ENCODE data around the gene ITPR2. TPM values are rescaled to one million over a fixed set of nuclear protein-coding genes. Genes with fewer than 3 reads are reported as not detected.
"Not testable (repeated sequence)": the region's sequence is repeated elsewhere in the genome, so short reads cannot be mapped to it uniquely, and the experiment has no call there.

The ITPR2 gene
- total RNA-seq, 1 donor from 2014 or later: 16.7 TPM

- Mint-ChIP-seq H3K4me1 (peaks cover 50% of the 10 kb centered on the region), H3K4me3 (peak overlapping the region; percentile 59), H3K36me3 (ENCODE audit: low read depth) (peaks cover 21% of the 10 kb centered on the region), H3K9me3 (peaks cover 10% of the 10 kb centered on the region), H3K27ac (ENCODE audit: unreplicated experiment) (peak overlapping the region; percentile 90), H3K27me3 (ENCODE audit: low read depth) (no peaks in the 10 kb centered on the region)
- TF ChIP-seq CTCF (conservative IDR thresholded peaks at IDR 0.05): no peak
- DNase-seq (ENCODE audit: low read depth, low spot score): no peak
Measured at GRCh38 chr12:26786491-26786864, 46.5 kb downstream of the ITPR2 start.

DNA sequence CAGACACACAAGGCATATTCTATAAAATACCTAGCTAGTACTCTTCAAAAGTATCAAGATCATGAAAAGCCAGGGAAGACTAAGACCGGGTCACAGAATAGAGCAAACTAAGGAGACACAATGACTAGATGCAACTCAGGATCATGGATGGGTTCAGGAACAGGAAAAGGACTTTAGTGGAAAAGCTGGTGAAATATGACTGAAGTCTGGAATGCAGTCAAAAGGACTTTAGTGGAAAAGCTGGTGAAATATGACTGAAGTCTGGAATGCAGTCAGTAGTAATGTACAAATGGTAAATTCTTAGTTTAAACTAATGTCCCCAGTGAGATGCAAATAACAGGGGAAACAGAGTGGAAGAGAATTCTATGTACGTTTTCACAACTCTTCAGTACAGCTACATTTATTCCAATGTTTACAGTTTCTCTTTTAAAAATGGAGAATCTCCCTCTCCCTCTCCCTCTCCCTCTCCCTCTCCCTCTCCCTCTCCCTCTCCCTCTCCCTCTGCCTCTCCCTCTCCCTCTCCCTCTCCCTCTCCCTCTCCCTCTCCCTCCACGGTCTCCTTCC, 49.1 kb downstream of the ITPR2 start:
- H3K27ac Mint-ChIP-seq (ENCODE audit: unreplicated experiment): peak overlapping the region; percentile 58
- DNase-seq (ENCODE audit: low read depth, low spot score); H3K4me3 Mint-ChIP-seq; H3K27me3 Mint-ChIP-seq (ENCODE audit: low read depth): not testable (repeated sequence)
- peaks cover 32% of the 10 kb centered on the region for H3K36me3 Mint-ChIP-seq (ENCODE audit: low read depth)
- peaks cover 27% of the 10 kb centered on the region for H3K4me1 Mint-ChIP-seq
- peaks cover 20% of the 10 kb centered on the region for H3K9me3 Mint-ChIP-seq

GRCh38 chr12:26783131-26783526, 49.9 kb downstream of the ITPR2 start:
- no peak for DNase-seq (ENCODE audit: low read depth, low spot score)
- peaks cover 19% of the 10 kb centered on the region for H3K4me1 Mint-ChIP-seq
- no peaks in the 10 kb centered on the region for H3K27me3 Mint-ChIP-seq (ENCODE audit: low read depth)
- peaks cover 32% of the 10 kb centered on the region for H3K36me3 Mint-ChIP-seq (ENCODE audit: low read depth)
- H3K27ac Mint-ChIP-seq (ENCODE audit: unreplicated experiment): no peak overlapping the region
- no peak for TF ChIP-seq CTCF (conservative IDR thresholded peaks at IDR 0.05)
- H3K9me3 Mint-ChIP-seq: peaks cover 20% of the 10 kb centered on the region
- no peak overlapping the region for H3K4me3 Mint-ChIP-seq

DNA sequence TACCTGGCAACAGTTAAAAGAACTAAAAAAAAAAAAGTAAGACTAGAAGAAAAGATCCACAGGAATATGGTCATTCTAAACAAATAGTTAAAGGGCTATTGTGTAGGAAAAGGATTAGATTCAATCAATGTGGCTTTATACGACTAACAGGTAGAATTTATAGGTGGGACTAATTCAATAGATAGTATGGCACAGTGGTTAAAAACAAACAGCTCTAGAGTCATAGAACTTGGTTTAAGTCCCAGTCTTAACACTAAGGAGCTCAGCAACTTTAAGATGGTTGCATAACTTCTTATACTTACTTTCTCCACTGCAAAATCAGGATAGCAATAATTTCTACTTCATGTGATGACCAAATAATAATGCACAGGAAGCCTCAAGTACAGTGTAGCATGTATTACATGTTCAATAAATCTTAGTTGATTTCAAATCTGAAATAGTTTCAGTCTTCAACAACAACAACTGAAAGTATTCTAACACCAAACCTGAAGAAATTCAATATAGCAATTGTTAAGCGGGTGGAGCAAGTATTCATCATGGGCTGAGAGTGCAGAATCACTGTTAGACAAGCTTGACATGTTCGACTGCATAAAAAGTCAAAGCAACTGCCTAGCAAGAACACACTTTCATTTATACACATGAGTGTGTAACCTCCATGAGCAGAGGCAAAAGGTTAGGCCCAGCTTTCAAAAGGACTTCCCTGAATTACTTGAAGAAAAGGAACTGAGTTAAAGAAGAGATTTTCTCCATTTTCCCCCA, 50.4 kb downstream of the ITPR2 start:
- Mint-ChIP-seq H3K27ac (ENCODE audit: unreplicated experiment) (no peak overlapping the region), H3K27me3 (ENCODE audit: low read depth) (no peaks in the 10 kb centered on the region), H3K4me3 (no peak overlapping the region), H3K4me1 (peaks cover 17% of the 10 kb centered on the region), H3K9me3 (peaks cover 20% of the 10 kb centered on the region), H3K36me3 (ENCODE audit: low read depth) (peaks cover 34% of the 10 kb centered on the region)
- TF ChIP-seq CTCF (conservative IDR thresholded peaks at IDR 0.05): no peak
- no peak for DNase-seq (ENCODE audit: low read depth, low spot score)

- Mint-ChIP-seq H3K36me3 (ENCODE audit: low read depth) (peaks cover 44% of the 10 kb centered on the region), H3K9me3 (peaks cover 25% of the 10 kb centered on the region)
- H3K27ac Mint-ChIP-seq (ENCODE audit: unreplicated experiment); H3K4me1 Mint-ChIP-seq; H3K4me3 Mint-ChIP-seq; H3K27me3 Mint-ChIP-seq (ENCODE audit: low read depth); DNase-seq (ENCODE audit: low read depth, low spot score): not testable (repeated sequence)
Measured at GRCh38 chr12:26780656-26781055, 52.3 kb downstream of the ITPR2 start.

GRCh38 chr12:26778173-26778775, 54.7 kb downstream of the ITPR2 start:
- Mint-ChIP-seq H3K36me3 (ENCODE audit: low read depth) (peaks cover 41% of the 10 kb centered on the region), H3K9me3 (peaks cover 17% of the 10 kb centered on the region)
- not testable (repeated sequence) for H3K27ac Mint-ChIP-seq (ENCODE audit: unreplicated experiment); H3K27me3 Mint-ChIP-seq (ENCODE audit: low read depth); H3K4me3 Mint-ChIP-seq; H3K4me1 Mint-ChIP-seq; DNase-seq (ENCODE audit: low read depth, low spot score)

DNA sequence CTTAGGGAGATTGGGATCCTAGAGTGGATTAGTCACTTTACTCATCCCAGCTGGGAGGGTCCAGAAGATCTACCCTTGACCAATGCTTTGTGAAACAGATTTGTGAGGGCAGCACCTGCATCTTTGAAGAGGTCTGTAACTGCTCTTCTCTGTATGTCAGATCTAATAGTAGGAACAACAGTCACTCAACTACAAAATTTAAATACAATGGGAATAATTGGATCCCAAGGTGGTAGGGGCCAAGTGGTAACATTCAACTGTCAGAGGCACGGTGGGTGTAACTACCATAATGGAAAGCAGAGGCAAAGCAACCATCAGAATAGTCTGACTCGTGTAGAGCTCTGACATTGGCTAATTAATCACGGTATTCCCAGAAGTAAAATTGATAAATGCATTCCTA, 55.8 kb downstream of the ITPR2 start:
- H3K36me3 Mint-ChIP-seq (ENCODE audit: low read depth): peaks cover 37% of the 10 kb centered on the region

DNA sequence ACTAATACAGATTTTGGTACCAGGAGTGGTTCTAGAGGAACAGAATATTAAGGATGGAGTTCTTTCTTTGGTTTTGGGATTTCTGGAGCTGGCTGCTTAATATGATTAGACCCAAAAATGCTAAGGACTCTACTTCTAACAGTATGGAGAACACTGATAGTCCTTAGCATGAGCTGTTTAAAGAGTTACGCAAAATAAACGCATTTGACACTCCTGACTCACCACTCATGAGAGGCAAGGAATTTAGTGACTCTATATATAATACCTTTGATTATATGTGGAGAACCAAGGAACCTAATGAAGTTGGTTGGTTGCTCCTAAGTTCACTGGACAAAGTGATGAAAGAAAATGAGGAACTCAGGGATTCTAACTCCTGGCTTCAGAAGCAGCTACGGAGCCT, 57.0 kb downstream of the ITPR2 start:
- not testable (repeated sequence) for DNase-seq (ENCODE audit: low read depth, low spot score); H3K4me1 Mint-ChIP-seq; H3K27me3 Mint-ChIP-seq (ENCODE audit: low read depth); H3K27ac Mint-ChIP-seq (ENCODE audit: unreplicated experiment); H3K4me3 Mint-ChIP-seq
- H3K36me3 Mint-ChIP-seq (ENCODE audit: low read depth): peaks cover 33% of the 10 kb centered on the region
- peaks cover 13% of the 10 kb centered on the region for H3K9me3 Mint-ChIP-seq

More for the DNA sequence above, 55.8 kb downstream of the ITPR2 start:
- no peaks in the 10 kb centered on the region for H3K27me3 Mint-ChIP-seq (ENCODE audit: low read depth)
- H3K9me3 Mint-ChIP-seq: peaks cover 17% of the 10 kb centered on the region
- no peaks in the 10 kb centered on the region for H3K4me1 Mint-ChIP-seq
- no peak overlapping the region for H3K4me3 Mint-ChIP-seq
- no peak overlapping the region for H3K27ac Mint-ChIP-seq (ENCODE audit: unreplicated experiment)
- no peak for TF ChIP-seq CTCF (conservative IDR thresholded peaks at IDR 0.05)
- no peak for DNase-seq (ENCODE audit: low read depth, low spot score)
